CD4-positive, alpha-beta T cell treated with Interleukin-6 at 100 ng/mL for 8 hours (primary cell): ENCODE data around the gene EPS15.
"Not testable (repeated sequence)": the region's sequence is repeated elsewhere in the genome, so short reads cannot be mapped to it uniquely, and the experiment has no call there.

Experiments used
- DNase-seq: peaks from one replicate; pipeline ENCODE4 v3.0.0-alpha.2; 2020; ENCODE audit warnings: mixed read lengths, low spot score

EPS15 gene

GRCh38 chr1:51542158-51542953 lies 23.3 kb upstream of the EPS15 start:
- no peak for DNase-seq

GRCh38 chr1:51541313-51542050 lies 22.4 kb upstream of the EPS15 start:
- DNase-seq, result no peak

GRCh38 chr1:51537568-51537967 lies 18.5 kb upstream of the EPS15 start:
- no peak for DNase-seq

- peak; percentile 47 for DNase-seq
Observed at GRCh38 chr1:51535006-51535592, 16.0 kb upstream of the EPS15 start.

GRCh38 chr1:51534447-51534846 lies 15.4 kb upstream of the EPS15 start:
- DNase-seq, result no peak

GRCh38 chr1:51532853-51533252 lies 13.8 kb upstream of the EPS15 start:
- no peak for DNase-seq

- not testable (repeated sequence) for DNase-seq
Observed at GRCh38 chr1:51530447-51530846, 11.4 kb upstream of the EPS15 start.

- no peak for DNase-seq
Observed at GRCh38 chr1:51527144-51527543, 8.1 kb upstream of the EPS15 start.

GRCh38 chr1:51526248-51526647 lies 7.2 kb upstream of the EPS15 start:
- no peak for DNase-seq

- DNase-seq, result no peak
Observed at GRCh38 chr1:51525295-51525694, 6.2 kb upstream of the EPS15 start.

- no peak for DNase-seq
Observed at GRCh38 chr1:51524817-51525216, 5.8 kb upstream of the EPS15 start.

- no peak for DNase-seq
Observed at GRCh38 chr1:51523931-51524330, 4.9 kb upstream of the EPS15 start.

GRCh38 chr1:51520700-51521248 lies 1.7 kb upstream of the EPS15 start:
- peak; percentile 37 for DNase-seq

GRCh38 chr1:51519865-51520699 lies 1.0 kb upstream of the EPS15 start:
- DNase-seq, result no peak

- peak; percentile 10 for DNase-seq
Observed at GRCh38 chr1:51518586-51519047, 449 bp downstream of the EPS15 start.

- DNase-seq, result peak; percentile 45
Observed at GRCh38 chr1:51518033-51518585, 957 bp downstream of the EPS15 start.

- DNase-seq, result no peak
Observed at GRCh38 chr1:51517361-51518032, 1.6 kb downstream of the EPS15 start.

GRCh38 chr1:51516649-51517158 lies 2.4 kb downstream of the EPS15 start:
- DNase-seq, result no peak

- DNase-seq, result no peak
Observed at GRCh38 chr1:51515982-51516648, 3.0 kb downstream of the EPS15 start.
